Activated CD4-positive, alpha-beta T cell treated with anti-CD3 and anti-CD28 coated beads, Interleukin-2, amount 50 U/mL, for 16 hours (primary cell): Measurements from ENCODE around the gene SMIM33.
"Not testable (repeated sequence)": the region's sequence is repeated elsewhere in the genome, so short reads cannot be mapped to it uniquely, and the experiment has no call there.

Experiments used
- DNase-seq: peaks from one replicate; pipeline ENCODE4 v3.0.0-alpha.2; 2020

SMIM33 gene

DNA sequence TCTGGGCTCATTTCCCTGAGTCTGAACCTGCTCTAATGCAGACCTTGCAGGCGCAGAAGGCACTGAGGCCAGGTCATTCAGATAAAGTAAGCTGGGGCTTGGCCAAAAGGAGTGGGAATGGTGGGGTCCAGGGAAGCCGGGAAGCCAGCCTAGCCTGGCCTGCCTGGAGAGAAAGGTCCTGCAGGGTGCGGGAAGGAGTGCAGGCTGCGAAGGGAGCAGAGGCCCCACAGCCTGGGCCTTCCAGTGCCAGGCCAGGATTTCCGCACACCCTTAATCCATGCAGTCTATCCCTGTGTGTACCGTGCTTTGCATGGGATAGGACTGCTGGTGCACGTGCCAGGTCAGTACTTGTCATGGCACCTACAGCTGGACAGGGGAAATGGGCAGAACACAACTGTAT is 15.4 kb downstream of the SMIM33 start:
- no peak for DNase-seq

DNA sequence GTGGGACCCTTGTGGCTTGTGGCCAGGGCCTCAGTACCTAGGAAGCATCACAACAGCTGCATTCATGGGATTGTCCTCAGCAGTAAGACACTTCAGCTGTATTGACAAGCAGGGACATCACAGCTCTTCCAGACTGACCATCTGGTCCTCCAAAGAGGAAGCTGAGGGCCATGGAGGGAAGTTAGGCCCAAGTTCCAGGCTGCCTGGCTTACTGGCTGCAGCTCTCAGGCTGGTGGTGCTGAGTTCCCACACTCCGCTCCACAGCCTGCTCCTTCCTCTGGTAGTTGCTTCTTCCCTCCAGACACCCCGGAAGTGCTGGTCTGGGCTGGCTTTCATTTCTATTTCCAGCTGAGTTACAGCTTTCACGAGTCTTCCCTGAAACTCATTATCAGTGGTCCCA is 17.5 kb downstream of the SMIM33 start:
- DNase-seq = no peak

DNA sequence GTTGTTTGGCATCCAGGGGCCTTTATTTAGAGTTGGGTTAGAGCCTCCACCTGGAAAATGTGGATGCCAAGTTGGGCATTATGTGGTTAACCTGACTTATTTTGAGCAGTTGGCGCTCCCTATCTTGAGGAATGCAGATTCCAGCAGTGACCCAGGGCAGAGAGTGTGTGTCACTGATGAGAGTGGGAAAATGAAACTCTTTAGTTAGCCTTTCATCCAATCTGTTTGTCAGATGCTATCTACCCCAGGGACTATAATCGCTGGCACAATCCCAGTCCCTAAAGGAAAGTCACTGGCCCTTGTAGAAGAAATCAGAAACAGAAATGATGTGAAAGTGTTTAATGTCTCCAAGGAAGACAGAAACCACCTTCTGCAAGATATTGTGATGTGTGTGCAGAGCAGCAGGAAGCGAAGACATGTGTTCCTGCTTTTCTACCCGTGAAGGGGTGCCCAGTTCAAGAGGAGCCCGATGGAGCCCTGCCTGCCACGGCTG is 21.9 kb downstream of the SMIM33 start:
- DNase-seq = no peak

DNA sequence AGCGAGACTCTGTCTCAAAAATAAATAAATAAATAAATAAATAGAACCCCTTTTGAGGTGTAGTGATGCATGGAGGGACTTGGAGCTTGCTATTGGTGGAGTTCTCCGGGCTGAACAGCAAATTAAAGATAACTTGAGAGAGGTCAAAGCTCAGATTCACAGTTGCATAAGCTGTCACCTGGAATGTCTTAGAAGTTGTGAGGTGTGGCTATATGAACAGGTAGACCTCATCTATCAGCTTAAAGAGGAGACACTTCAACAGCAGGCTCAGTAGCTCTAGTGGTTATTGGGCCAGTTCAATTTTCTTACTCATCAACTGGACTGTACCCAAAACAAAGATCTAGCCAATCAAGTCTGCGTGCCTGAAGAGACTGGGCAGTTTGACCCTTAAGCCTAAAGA is 23.5 kb downstream of the SMIM33 start:
- no peak for DNase-seq

DNA sequence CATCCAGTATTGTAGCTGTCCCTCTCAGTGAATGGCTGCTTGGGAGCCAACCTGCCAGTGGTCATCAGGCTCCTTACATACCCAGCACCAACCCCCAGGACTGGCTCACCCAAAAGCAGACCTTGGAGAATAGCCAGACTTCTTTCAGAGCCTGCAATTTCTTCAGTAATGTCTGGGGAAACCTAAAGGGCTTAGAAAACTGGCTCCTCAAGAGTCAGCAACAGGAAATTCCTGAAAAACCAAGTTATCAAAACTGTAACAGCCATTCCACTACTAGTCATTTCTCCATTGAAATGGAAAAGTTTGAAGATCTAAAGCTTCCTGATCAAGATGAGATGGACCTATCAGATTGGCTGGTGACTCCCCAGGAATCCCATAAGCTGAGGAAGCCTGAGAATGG is 24.0 kb downstream of the SMIM33 start:
- DNase-seq = no peak

DNA sequence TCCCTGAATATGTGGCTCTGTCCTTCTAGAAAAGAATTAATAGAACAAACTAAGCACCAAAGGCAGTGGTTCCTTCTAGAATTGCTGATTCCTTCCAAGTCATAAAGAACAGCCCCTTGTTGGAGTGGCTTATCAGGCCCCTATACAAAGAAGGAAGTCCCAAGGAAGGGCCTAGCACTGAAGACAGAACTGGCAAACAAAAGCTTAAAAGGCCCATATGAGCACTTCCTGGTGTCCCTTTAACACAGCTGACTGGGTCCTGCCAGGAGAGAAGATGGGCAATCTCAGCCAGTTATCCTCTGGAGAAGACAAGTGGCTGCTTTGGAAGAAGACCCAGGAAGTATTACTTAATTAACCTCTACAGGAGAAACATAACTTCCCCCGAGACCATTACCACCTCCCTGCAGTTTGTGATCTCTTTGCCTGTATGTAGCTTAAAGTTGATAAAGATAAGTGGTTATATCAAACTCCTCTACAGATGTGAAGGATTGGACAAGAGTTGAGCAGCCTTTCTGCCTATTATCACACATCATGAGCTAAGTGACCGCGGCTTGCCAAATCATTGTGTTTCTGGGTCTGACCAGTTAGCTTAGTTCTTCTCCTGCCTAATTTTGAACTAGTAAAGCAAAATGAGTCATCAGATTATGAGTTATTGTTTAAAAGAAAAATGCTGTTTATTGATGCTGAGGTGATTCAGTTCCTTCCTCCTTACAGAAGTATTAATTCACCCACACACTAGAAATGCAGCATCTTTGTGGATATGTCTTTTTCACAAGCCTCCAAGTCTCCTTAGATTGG is 25.0 kb downstream of the SMIM33 start:
- DNase-seq = no peak

DNA sequence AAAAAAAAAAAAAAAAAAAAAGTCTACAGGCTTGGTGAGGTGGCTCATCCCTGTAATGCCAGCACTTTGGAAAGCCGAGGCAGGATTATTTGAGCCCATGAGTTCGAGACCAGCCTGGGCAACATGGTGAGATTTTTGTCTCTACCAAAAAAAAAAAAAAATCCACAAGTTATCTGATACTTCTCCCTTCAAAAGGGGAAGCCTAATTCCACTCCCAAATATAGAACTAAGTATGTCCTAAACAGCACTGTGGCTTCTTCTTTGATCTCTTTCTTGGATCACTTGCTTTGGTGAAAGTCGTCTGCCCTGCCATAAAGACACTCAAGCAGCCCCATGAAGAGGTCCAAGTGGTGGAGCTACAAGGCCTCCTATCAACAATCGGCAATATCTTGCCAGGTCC is 30.6 kb downstream of the SMIM33 start:
- no peak for DNase-seq

DNA sequence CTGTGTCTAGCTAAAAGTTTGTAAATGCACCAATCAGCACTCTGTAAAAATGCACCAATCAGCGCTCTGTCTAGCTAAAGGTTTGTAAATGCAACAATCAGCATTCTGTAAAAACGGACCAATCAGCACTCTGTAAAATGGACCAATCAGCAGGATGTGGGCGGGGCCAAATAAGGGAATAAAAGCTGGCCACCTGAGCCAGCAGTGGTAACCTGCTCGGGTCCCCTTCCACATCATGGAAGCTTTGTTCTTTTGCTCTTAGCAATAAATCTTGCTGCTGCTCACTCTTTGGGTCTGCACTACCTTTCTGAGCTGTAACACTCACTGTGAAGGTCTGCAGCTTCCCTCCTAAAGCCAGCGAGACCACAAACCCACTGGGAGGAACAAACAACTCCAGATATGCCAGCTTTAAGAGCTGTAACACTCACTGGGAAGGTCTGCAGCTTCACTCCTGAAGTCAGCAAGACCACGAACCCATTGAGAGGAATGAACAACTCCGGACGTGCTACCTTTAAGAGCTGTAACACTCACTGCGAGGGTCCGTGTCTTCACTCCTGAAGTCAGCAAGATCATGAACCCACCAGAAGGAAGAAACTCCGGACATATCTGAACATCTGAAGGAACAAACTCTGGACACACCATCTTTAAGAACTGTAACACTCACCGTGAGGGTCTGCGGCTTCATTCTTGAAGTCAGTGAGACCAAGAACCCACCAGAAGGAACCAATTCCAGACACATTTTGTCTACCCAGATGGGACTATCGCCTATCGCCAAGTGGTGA is 32.4 kb downstream of the SMIM33 start:
- not testable (repeated sequence) for DNase-seq

DNA sequence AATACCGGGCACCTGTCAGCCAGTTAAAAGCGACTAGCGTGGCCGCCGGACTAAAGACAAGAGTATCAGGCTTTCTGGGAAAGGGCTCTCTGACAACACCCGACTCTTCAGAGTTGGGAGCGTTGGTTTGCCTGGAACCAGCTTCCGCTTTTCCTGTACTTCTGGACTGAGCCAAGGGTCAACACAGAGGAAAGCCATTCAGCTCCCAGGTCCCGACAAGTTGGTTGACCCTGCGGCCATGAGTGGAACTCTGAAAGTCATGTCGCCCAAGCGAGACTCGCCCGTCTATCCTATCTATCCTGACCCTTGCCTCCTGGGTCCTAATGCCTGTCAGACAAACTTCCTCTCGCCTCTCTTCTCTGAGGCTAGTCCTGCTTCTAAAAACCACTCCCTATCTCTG is 33.1 kb downstream of the SMIM33 start:
- DNase-seq = not testable (repeated sequence)

DNA sequence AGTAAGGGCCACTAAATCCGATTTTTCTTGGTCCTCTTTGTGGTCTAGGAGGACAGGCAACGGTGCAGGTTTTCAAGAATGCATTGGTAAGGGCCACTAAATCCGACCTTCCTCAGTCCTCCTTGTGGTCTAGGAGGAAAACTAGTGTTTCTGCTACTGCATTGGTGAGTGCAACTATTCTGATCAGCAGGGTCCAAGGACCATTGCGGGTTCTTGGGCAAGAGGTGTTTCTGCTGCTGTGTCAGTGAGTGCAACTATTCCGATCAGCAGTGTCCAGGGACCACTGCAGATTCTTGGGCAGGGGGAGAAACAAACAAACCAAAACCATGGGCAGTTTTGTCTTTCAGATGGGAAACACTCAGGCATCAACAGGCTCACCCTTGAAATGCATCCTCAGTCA is 33.9 kb downstream of the SMIM33 start:
- not testable (repeated sequence) for DNase-seq

DNA sequence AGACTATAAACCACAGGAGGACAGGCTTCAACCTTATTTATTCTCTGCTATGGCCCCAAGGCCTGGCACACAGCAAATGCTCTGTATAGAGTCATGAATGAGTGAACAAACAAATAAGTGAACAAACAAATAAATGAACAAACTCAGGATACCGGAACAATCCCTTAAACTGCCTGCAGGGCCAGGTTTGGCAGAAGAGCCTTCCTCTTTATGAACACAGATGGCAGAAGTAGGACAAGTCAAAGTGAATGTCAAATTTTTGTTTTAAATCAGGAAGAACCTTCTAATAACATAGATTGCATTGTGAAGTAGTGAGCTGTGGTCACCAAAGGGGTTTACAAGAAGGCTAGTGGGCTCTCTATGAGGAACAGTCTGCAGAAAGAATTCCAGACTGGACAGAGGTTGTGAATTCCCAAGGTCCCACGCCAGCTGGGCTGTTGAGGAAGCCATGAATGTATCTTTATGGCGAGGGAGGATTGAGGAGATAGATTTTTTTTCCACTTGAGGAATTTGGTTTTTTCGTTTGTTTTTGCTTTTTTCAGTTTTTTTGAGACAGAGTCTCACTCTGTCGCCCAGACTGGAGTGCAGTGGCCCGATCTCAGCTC is 42.1 kb downstream of the SMIM33 start:
- DNase-seq = no peak

DNA sequence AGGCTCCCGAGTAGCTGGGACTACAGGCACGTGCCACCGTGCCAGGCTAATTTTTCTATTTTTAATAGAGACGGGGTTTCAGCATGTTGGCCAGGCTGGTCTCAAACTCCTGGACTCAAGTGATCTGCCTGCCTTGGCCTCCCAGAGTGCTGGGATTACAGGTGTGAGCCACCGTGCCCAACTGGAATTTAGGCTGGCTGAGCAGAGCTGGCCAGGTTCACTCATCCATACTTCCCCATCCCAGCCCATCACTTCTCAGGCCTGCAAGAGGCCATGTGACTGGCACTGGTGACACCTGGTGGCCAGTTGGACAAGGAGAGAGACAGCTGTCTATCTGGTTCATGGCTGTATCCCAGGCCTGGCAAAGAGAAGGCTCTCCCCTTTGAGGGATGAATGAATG is 42.6 kb downstream of the SMIM33 start:
- DNase-seq = peak; percentile 82

DNA sequence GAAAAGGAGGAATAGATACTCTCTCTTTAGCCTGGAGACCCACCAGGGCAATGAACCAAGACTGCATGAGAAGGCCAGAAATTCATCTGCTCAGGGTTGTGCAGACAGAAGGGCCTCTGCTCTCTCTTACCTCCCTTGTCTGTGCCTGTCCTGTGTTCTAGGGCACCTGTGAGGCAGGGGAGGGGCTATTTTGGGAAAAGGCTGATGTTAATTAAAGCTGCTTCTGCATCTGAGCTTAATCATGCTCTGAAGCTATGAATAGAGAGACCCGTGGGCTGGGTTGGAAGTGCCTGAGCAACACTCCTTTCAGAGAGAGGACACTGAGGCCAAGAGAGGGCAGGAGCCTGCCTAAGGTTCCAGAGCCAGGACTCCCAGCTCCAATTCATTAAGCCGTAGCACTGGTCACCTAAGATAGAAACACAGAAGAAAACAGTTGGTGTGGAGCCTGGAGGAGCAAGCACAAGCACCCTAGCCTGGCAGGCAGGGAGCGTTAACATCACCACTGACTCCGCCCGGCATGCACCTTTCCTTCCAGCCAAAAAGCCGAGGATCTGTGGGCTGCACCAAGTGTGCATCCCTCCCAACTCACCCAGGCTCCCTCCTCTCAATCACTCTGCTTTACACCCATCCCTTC is 43.2 kb downstream of the SMIM33 start:
- DNase-seq = no peak

DNA sequence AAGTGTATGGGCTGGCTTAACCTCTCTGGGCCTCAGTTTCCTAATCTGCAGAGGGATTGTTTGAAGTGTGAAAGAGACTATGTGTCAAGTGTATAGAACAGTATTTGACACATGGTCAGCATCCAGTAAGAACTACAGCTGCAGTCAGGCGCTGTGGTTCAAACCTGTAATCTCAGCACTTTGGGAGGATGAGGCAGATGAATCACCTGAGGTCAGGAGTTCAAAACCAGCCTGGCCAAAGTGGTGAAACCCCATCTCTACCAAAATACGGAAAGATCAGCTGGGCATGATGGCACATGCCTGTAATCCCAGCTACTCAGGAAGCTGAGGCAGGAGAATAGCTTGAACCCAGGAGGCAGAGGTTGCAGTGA is 43.7 kb downstream of the SMIM33 start:
- DNase-seq = peak; percentile 68

DNA sequence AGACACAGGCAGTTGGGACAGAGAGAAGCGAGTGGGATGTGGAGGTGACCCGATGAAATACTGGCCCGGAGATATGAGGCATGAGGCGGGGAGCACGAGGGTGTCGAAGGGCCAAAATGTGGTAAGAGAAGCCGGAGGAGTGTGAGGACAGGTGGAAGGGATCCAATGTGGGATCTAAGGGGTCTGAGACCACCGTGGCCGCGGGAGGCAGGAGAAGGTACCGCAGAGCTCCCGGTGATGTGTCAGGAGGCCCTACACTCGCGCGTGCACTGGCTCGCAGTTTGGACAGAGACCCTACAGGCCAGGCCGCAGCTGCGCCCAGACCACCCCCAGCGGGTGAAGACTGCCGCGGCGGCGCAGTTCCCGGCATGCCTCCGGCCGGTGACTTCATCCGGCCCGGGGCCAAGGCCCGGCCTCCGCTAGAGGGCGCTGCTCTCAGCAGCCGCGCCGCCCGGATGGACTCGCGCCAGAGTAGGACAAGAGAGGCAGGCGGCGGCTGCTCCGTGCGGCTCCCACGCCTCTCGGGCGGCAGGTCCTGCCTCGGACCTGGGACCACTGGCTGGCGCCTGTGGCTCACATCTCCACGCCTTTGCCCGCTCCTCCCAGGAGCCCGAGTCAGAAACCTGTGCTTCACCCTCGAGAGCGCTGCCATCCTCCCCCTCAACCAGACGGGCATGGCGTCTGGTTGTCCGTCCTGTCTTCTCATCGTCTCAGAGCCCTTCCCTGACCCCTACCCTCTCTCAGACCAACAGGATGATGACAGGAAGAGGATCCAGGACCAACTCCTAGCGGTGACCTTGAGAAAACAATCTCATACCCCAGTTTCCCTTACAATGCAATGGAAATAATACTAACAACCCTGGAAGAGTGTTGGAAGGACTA is 47.1 kb downstream of the SMIM33 start:
- peak; percentile 92 for DNase-seq
